Measurements from ENCODE around the gene LDLRAD3.

LDLRAD3 gene

DNA sequence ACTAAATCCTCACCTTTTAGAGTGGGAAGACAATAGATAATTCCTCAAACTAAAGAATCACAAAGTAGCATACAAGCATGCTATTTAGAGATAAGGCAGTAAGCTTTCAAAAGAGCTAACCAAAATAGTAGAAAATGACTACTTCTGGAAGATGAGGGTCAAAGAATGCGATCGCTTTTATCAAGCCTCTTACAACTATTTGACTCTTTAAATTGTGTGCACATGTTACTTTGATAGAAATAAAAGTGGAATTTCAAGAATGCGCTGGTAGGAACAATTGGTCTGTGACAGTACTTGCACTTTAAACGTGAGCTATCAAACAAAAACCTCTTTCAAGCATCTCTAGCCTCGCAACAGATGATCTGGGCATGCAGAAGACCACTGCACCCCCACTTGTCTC, 248.1 kb downstream of the LDLRAD3 start:
- TF ChIP-seq, protein P1, sequence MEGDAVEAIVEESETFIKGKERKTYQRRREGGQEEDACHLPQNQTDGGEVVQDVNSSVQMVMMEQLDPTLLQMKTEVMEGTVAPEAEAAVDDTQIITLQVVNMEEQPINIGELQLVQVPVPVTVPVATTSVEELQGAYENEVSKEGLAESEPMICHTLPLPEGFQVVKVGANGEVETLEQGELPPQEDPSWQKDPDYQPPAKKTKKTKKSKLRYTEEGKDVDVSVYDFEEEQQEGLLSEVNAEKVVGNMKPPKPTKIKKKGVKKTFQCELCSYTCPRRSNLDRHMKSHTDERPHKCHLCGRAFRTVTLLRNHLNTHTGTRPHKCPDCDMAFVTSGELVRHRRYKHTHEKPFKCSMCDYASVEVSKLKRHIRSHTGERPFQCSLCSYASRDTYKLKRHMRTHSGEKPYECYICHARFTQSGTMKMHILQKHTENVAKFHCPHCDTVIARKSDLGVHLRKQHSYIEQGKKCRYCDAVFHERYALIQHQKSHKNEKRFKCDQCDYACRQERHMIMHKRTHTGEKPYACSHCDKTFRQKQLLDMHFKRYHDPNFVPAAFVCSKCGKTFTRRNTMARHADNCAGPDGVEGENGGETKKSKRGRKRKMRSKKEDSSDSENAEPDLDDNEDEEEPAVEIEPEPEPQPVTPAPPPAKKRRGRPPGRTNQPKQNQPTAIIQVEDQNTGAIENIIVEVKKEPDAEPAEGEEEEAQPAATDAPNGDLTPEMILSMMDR (IDR thresholded peaks at IDR 0.05; ENCODE audit: unreplicated experiment in 3 of 3): no peak
- Mint-ChIP-seq H3K27ac (peak overlapping the region in 2 of 3 experiments; percentile 5 to 6), H3K36me3 (ENCODE audit: low read depth) (peaks cover 3% of the 10 kb centered on the region), H3K9me3 (no peaks in the 10 kb centered on the region), H3K4me3 (no peak overlapping the region), H3K4me1 (peaks cover 62% of the 10 kb centered on the region), H3K27me3 (ENCODE audit: low read depth) (no peaks in the 10 kb centered on the region)

DNA sequence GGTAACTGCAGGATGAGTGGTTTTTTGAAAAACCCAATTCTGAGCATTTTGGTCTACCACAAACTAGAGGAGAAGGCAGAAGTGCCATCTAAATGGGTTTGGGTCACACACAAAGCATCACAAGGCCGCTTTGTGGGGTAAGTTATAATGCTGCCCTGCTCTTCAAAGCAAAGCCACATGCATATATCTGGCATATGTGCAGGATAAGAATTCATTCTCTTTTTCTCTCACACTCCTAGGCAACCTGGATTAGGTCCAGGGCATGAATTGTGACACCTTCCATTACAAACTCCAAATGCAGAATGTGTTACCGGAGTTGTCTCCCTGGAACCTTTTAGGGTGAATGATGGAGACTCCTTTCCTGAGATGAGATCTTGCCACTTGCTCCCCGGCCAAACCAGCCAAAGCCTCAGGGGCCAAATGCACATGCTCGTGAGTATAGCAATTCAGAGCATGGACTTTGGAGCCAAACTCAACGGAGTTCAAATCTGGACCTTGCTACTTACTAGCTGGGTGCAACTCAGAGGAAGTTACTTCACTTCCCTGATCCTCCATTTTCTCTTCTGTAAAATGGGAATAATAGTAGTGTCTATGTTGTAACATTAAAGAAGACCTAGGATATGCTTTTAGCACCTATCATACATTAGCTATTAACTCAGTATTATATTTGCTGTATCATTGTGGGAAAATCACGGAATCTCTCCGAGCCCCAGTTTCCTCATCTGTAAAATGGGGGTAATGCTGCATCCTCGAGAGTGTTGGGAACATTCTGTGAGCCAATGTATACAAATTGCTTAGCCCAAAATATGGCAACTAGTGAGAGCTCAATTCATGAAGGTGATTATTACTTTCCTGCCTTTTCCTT, 248.8 kb downstream of the LDLRAD3 start:
- Mint-ChIP-seq H3K9me3 (no peaks in the 10 kb centered on the region), H3K4me1 (peaks cover 61% of the 10 kb centered on the region), H3K4me3 (no peak overlapping the region), H3K36me3 (ENCODE audit: low read depth) (peaks cover 3% of the 10 kb centered on the region), H3K27ac (peak overlapping the region in 2 of 3 experiments; percentile 6 to 55), H3K27me3 (ENCODE audit: low read depth) (no peaks in the 10 kb centered on the region)
- TF ChIP-seq, protein P1 (IDR thresholded peaks at IDR 0.05; ENCODE audit: unreplicated experiment in 3 of 3): no peak

DNA sequence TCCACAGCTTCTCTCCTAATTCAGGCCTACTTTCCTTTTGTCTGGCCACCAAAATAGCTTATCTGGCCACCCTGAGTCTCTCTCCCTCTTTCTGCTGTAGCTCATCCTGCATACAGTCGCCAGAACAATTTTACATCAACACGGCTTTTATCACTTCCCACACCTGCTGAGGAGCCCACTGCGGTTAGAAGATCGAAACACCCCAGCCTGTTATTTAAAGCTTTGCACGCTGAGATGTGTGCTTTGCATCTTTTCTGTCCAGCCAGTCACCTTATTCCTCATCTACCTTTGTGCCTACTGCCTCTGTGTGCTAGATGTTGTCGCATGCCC, 249.4 kb downstream of the LDLRAD3 start:
- TF ChIP-seq, protein P1 (IDR thresholded peaks at IDR 0.05; ENCODE audit: unreplicated experiment in 3 of 3): no peak
- Mint-ChIP-seq H3K27ac (peak overlapping the region in 1 of 3 experiments; percentile 55), H3K9me3 (no peaks in the 10 kb centered on the region), H3K27me3 (ENCODE audit: low read depth) (no peaks in the 10 kb centered on the region), H3K4me3 (no peak overlapping the region), H3K36me3 (ENCODE audit: low read depth) (peaks cover 3% of the 10 kb centered on the region), H3K4me1 (peaks cover 56% of the 10 kb centered on the region)

DNA sequence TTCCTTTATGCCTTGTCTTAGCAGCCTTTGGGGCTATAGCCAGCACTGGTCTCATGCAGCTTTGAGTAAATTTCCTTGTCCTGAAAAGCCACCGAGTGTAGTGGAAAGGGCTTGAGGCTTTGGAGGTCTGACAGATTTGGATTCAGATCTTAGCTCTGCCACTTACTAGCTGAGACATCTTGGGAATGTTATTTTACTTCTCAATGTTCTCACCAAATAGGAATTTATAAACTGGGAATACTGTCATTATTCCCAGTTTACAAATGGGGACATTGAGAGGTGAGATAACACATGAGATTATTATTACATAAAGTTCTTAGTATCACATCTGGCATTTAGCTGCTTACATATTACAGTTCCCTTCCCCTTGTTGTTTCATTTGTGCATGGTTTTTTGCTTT, 249.9 kb downstream of the LDLRAD3 start:
- H3K27me3 Mint-ChIP-seq (ENCODE audit: low read depth): no peaks in the 10 kb centered on the region
- TF ChIP-seq, protein P1 (IDR thresholded peaks at IDR 0.05; ENCODE audit: unreplicated experiment in 3 of 3): no peak
- peaks cover 57% of the 10 kb centered on the region for H3K4me1 Mint-ChIP-seq
- H3K27ac Mint-ChIP-seq: peak overlapping the region in 1 of 3 experiments; percentile 55
- no peak overlapping the region for H3K4me3 Mint-ChIP-seq
- H3K36me3 Mint-ChIP-seq (ENCODE audit: low read depth): peaks cover 8% of the 10 kb centered on the region
- no peaks in the 10 kb centered on the region for H3K9me3 Mint-ChIP-seq

DNA sequence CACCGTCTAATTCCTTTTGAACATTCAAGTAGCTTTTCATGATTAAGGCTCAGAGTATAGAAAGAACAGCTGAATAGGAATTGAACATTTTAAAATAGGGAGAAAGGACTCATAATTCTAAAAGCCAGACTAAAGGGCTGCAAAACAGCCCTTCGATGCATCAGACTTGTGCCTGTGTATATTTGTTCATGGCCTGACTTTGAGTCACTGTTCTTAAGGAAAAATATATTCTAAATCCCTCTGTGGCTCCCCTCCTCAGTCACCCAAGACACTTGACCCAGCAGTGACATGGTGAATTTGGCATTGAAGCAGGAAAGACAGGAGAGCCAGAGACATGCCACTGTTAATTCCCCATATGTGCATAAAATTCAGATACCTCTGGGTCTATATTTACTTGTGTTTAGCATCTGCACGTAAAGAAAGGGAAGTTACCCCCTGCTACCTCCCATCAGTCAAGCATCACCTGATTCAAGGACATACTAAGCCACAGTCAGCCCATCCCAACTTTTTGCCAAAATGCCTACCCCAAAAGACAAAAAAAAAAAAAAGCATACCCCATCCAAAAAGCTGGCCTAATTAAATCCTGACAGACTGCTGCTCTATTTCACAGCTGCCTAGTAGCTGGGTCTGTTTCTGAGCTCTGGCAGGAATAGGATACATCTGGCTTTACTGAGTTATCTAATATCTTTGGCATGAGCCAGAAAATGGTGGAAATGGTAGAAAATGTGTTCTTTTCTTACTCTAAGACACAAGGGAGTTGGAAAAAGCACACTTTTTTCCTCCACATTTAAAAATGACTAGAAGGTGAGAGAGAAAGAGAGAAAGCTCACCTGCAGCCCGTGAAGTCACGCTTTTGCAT, 251.9 kb downstream of the LDLRAD3 start:
- Mint-ChIP-seq H3K4me3 (peak overlapping the region in 1 of 3 experiments; percentile 21), H3K27ac (peak overlapping the region; percentile 91 to 95 (median 93)), H3K27me3 (ENCODE audit: low read depth) (no peaks in the 10 kb centered on the region), H3K36me3 (ENCODE audit: low read depth) (peaks cover 14% of the 10 kb centered on the region), H3K9me3 (no peaks in the 10 kb centered on the region), H3K4me1 (peaks cover 60% of the 10 kb centered on the region)
- TF ChIP-seq, protein P1 (IDR thresholded peaks at IDR 0.05; ENCODE audit: unreplicated experiment in 3 of 3): no peak

Data from nephron (organoid).